ENCODE measurements around the gene SMPX.

Gene SMPX

DNA sequence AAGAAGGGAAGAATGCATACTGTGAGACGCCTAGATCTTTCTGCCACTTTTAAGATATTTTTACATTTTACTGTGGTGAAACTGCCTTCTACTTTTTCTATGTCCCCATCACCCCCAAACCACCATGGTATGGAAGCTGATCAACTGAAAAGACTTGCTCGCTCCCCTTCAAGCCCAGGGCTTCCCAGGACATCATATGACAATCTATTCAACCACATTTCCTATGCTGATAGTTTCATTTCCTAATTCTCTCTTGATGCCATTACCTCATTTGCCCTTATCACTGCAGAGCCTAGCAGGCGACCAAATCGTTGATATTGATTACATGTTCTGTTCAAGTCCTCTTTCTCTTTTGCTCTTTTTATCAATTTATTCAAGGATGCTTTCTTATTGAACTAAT is 59.6 kb downstream of the SMPX start:
- 85% methylated on average over 3 of the region's 4 CpGs for WGBS
- DNase-seq: no peak
- H2BK120ac ChIP-seq (ENCODE audit: low read depth, low read length): no peak overlapping the region

GRCh38 chrX:21691512-21692018 is 66.4 kb downstream of the SMPX start:
- Histone ChIP-seq H3K9me3 (ENCODE audit: control insufficient read depth, low read length) (no peaks in the 10 kb centered on the region), H3K9ac (ENCODE audit: low read length) (no peak overlapping the region), H3K4ac (ENCODE audit: low read depth in 1 of 2, low read length in 2 of 2) (no peak overlapping the region), H3K18ac (ENCODE audit: low read depth in 1 of 2, low read length in 2 of 2) (no peak overlapping the region), H4K8ac (ENCODE audit: low read length) (no peak overlapping the region), H3K23ac (ENCODE audit: low read length in 2 of 2) (no peak overlapping the region), H4K91ac (ENCODE audit: low read length) (no peak overlapping the region), H3K4me1 (ENCODE audit: control insufficient read depth, insufficient read depth, low read depth, low read length) (no peaks in the 10 kb centered on the region), H3K4me2 (ENCODE audit: low read length, poor library complexity, severe bottlenecking) (no peak overlapping the region), H3K27ac (ENCODE audit: low read length, poor library complexity, severe bottlenecking) (no peak overlapping the region), H2BK5ac (ENCODE audit: low read depth, low read length, poor library complexity, severe bottlenecking) (no peak overlapping the region), H3K4me3 (ENCODE audit: insufficient read depth in 1 of 2, low read depth in 1 of 2, low read length in 2 of 2) (no peak overlapping the region), H2AK5ac (ENCODE audit: low read length, severe bottlenecking) (no peak overlapping the region), H3K79me1 (replicated peaks; ENCODE audit: low read length, poor library complexity, severe bottlenecking) (no peaks in the 10 kb centered on the region), H3K14ac (ENCODE audit: low read length in 2 of 2) (no peak overlapping the region), H3K27me3 (ENCODE audit: control insufficient read depth in 1 of 2, insufficient read depth in 1 of 2, low read length in 2 of 2) (no peaks in the 10 kb centered on the region), H2BK120ac (ENCODE audit: low read depth, low read length) (no peak overlapping the region), H2BK12ac (ENCODE audit: low read length in 2 of 2) (no peak overlapping the region), H2AFZ (ENCODE audit: low read depth, low read length) (no peak overlapping the region), H3K36me3 (ENCODE audit: control insufficient read depth in 1 of 2, insufficient read depth in 2 of 2, low read depth in 1 of 2, low read length in 2 of 2) (no peaks in the 10 kb centered on the region), H2BK15ac (ENCODE audit: low read depth, poor library complexity, severe bottlenecking) (no peak overlapping the region)
- DNase-seq: no peak
- WGBS: 56% methylated on average over 2 of the region's 3 CpGs

More for the DNA sequence above, 59.6 kb downstream of the SMPX start:
- Histone ChIP-seq H4K8ac (ENCODE audit: low read length) (no peak overlapping the region), H3K79me1 (replicated peaks; ENCODE audit: low read length, poor library complexity, severe bottlenecking) (no peaks in the 10 kb centered on the region), H3K4me3 (ENCODE audit: insufficient read depth in 1 of 2, low read depth in 1 of 2, low read length in 2 of 2) (no peak overlapping the region), H3K4me1 (ENCODE audit: control insufficient read depth, insufficient read depth, low read depth, low read length) (no peaks in the 10 kb centered on the region), H2BK12ac (ENCODE audit: low read length in 2 of 2) (no peak overlapping the region), H3K4ac (ENCODE audit: low read depth in 1 of 2, low read length in 2 of 2) (no peak overlapping the region), H3K27ac (ENCODE audit: low read length, poor library complexity, severe bottlenecking) (no peak overlapping the region), H2BK15ac (ENCODE audit: low read depth, poor library complexity, severe bottlenecking) (no peak overlapping the region), H4K91ac (ENCODE audit: low read length) (no peak overlapping the region), H2BK5ac (ENCODE audit: low read depth, low read length, poor library complexity, severe bottlenecking) (no peak overlapping the region), H3K18ac (ENCODE audit: low read depth in 1 of 2, low read length in 2 of 2) (no peak overlapping the region), H3K36me3 (ENCODE audit: control insufficient read depth in 1 of 2, insufficient read depth in 2 of 2, low read depth in 1 of 2, low read length in 2 of 2) (no peaks in the 10 kb centered on the region), H3K23ac (ENCODE audit: low read length in 2 of 2) (no peak overlapping the region), H3K9ac (ENCODE audit: low read length) (no peak overlapping the region), H2AFZ (ENCODE audit: low read depth, low read length) (no peak overlapping the region), H3K4me2 (ENCODE audit: low read length, poor library complexity, severe bottlenecking) (no peak overlapping the region), H3K27me3 (ENCODE audit: control insufficient read depth in 1 of 2, insufficient read depth in 1 of 2, low read length in 2 of 2) (no peaks in the 10 kb centered on the region), H2AK5ac (ENCODE audit: low read length, severe bottlenecking) (no peak overlapping the region), H3K14ac (ENCODE audit: low read length in 2 of 2) (no peak overlapping the region), H3K9me3 (ENCODE audit: control insufficient read depth, low read length) (no peaks in the 10 kb centered on the region)

GRCh38 chrX:21683941-21684340 is 74.0 kb downstream of the SMPX start:
- Histone ChIP-seq H2BK120ac (ENCODE audit: low read depth, low read length) (no peak overlapping the region), H3K23ac (ENCODE audit: low read length in 2 of 2) (no peak overlapping the region), H2BK12ac (ENCODE audit: low read length in 2 of 2) (no peak overlapping the region), H2AK5ac (ENCODE audit: low read length, severe bottlenecking) (no peak overlapping the region), H3K9me3 (ENCODE audit: control insufficient read depth, low read length) (no peaks in the 10 kb centered on the region), H2BK15ac (ENCODE audit: low read depth, poor library complexity, severe bottlenecking) (no peak overlapping the region), H3K27me3 (ENCODE audit: control insufficient read depth in 1 of 2, insufficient read depth in 1 of 2, low read length in 2 of 2) (no peaks in the 10 kb centered on the region), H4K91ac (ENCODE audit: low read length) (no peak overlapping the region), H3K79me1 (replicated peaks; ENCODE audit: low read length, poor library complexity, severe bottlenecking) (no peaks in the 10 kb centered on the region), H3K4ac (ENCODE audit: low read depth in 1 of 2, low read length in 2 of 2) (no peak overlapping the region), H3K4me1 (ENCODE audit: control insufficient read depth, insufficient read depth, low read depth, low read length) (no peaks in the 10 kb centered on the region), H3K4me2 (ENCODE audit: low read length, poor library complexity, severe bottlenecking) (no peak overlapping the region), H3K27ac (ENCODE audit: low read length, poor library complexity, severe bottlenecking) (no peak overlapping the region), H3K36me3 (ENCODE audit: control insufficient read depth in 1 of 2, insufficient read depth in 2 of 2, low read depth in 1 of 2, low read length in 2 of 2) (no peaks in the 10 kb centered on the region), H3K9ac (ENCODE audit: low read length) (peak overlapping the region; percentile 12), H4K8ac (ENCODE audit: low read length) (no peak overlapping the region), H3K14ac (ENCODE audit: low read length in 2 of 2) (no peak overlapping the region), H2BK5ac (ENCODE audit: low read depth, low read length, poor library complexity, severe bottlenecking) (no peak overlapping the region), H2AFZ (ENCODE audit: low read depth, low read length) (no peak overlapping the region), H3K18ac (ENCODE audit: low read depth in 1 of 2, low read length in 2 of 2) (no peak overlapping the region), H3K4me3 (ENCODE audit: insufficient read depth in 1 of 2, low read depth in 1 of 2, low read length in 2 of 2) (no peak overlapping the region)
- DNase-seq: peak; percentile 16
- WGBS: no CpG with 5 or more reads among the region's 1 CpG

- WGBS: 87% methylated on average over 3 of the region's 4 CpGs
- Histone ChIP-seq H3K36me3 (ENCODE audit: control insufficient read depth in 1 of 2, insufficient read depth in 2 of 2, low read depth in 1 of 2, low read length in 2 of 2) (no peaks in the 10 kb centered on the region), H3K18ac (ENCODE audit: low read depth in 1 of 2, low read length in 2 of 2) (no peak overlapping the region), H3K4me2 (ENCODE audit: low read length, poor library complexity, severe bottlenecking) (no peak overlapping the region), H3K79me1 (replicated peaks; ENCODE audit: low read length, poor library complexity, severe bottlenecking) (no peaks in the 10 kb centered on the region), H4K8ac (ENCODE audit: low read length) (no peak overlapping the region), H3K27me3 (ENCODE audit: control insufficient read depth in 1 of 2, insufficient read depth in 1 of 2, low read length in 2 of 2) (peaks cover 0 to 3% of the 10 kb centered on the region in 2 experiments), H3K4me3 (ENCODE audit: insufficient read depth in 1 of 2, low read depth in 1 of 2, low read length in 2 of 2) (no peak overlapping the region), H3K9me3 (ENCODE audit: control insufficient read depth, low read length) (peaks cover 5% of the 10 kb centered on the region), H3K14ac (ENCODE audit: low read length in 2 of 2) (no peak overlapping the region), H2BK5ac (ENCODE audit: low read depth, low read length, poor library complexity, severe bottlenecking) (no peak overlapping the region), H2BK12ac (ENCODE audit: low read length in 2 of 2) (no peak overlapping the region), H3K4ac (ENCODE audit: low read depth in 1 of 2, low read length in 2 of 2) (no peak overlapping the region), H3K4me1 (ENCODE audit: control insufficient read depth, insufficient read depth, low read depth, low read length) (no peaks in the 10 kb centered on the region), H3K27ac (ENCODE audit: low read length, poor library complexity, severe bottlenecking) (no peak overlapping the region), H2AFZ (ENCODE audit: low read depth, low read length) (no peak overlapping the region), H2BK120ac (ENCODE audit: low read depth, low read length) (no peak overlapping the region), H2AK5ac (ENCODE audit: low read length, severe bottlenecking) (no peak overlapping the region), H3K9ac (ENCODE audit: low read length) (no peak overlapping the region), H3K23ac (ENCODE audit: low read length in 2 of 2) (no peak overlapping the region), H2BK15ac (ENCODE audit: low read depth, poor library complexity, severe bottlenecking) (no peak overlapping the region), H4K91ac (ENCODE audit: low read length) (no peak overlapping the region)
- no peak for DNase-seq
Measured at GRCh38 chrX:21678048-21678612, 79.8 kb downstream of the SMPX start.

Measured in mesenchymal stem cell (in vitro differentiated cells and primary cell).